ENCODE results near the gene SCUBE3.

SCUBE3 gene

DNA sequence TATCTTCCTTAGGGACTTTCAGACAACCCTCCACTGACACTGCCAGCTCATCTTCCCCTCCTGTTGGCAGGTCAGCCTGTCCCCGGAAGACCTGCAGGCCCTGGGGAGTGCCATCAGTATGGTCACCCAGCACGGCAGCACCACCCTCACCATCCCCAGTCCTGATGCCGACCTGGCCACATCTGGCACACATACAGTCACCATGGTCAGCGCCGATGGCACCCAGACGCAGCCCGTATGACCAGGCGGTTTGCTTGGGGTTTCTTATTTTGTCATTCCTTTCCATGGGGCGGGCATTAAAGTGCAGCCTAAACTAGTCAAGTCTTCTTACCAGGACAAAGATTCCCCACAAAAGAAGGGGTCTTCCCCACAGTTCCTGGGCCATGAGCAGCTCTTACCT, 79.9 kb downstream of the SCUBE3 start:
- ChIA-PET CTCF (interaction anchor here (0.6 to 13.4 kb wide), 24 partner anchors 9 to 204 kb away, joined by 3 to 198 read pairs (median 3); partner anchors contain the start of genes FANCE, PPARD, RPL10A and ZNF76), POLR2A (interaction anchor here (0.5 kb wide), 1 partner anchor 14 kb away, joined by 3 read pairs; no protein-coding TSS in a partner anchor)
- DNase-seq (ENCODE audit: extremely low spot score), result no peak
- TF ChIP-seq, protein P1, sequence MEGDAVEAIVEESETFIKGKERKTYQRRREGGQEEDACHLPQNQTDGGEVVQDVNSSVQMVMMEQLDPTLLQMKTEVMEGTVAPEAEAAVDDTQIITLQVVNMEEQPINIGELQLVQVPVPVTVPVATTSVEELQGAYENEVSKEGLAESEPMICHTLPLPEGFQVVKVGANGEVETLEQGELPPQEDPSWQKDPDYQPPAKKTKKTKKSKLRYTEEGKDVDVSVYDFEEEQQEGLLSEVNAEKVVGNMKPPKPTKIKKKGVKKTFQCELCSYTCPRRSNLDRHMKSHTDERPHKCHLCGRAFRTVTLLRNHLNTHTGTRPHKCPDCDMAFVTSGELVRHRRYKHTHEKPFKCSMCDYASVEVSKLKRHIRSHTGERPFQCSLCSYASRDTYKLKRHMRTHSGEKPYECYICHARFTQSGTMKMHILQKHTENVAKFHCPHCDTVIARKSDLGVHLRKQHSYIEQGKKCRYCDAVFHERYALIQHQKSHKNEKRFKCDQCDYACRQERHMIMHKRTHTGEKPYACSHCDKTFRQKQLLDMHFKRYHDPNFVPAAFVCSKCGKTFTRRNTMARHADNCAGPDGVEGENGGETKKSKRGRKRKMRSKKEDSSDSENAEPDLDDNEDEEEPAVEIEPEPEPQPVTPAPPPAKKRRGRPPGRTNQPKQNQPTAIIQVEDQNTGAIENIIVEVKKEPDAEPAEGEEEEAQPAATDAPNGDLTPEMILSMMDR (IDR thresholded peaks at IDR 0.05; ENCODE audit: control extremely low read depth, extremely low read depth, low read depth, missing control alignments), result no peak

DNA sequence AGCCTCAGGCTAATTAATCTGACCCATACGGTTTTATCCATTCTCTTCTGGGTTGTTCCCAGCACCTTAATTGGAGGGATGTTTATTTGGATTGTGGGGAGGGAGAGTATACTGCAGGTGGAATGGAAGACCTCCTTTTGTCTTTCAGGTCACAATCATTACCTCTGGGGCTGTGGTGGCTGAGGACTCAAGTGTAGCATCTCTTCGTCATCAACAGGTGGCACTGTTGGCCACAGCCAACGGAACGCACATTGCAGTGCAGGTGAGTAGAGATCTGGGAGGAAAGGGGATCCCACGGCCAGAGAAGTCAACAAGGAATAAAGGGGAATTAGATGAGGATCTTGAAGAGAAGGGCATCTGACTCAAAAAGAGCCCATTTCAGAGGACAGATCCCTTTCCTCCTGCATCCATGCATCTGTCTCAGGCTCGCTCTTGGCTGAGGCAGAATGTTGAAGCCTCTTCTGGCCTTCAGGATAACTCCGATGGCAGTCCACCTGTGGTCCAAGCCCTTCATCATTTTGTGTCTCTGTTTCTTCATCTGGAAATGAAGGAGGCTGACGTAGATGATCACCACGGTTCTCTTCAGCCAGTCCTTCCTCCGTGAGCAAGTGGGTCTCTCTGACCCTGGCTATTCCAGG, 80.7 kb downstream of the SCUBE3 start:
- peak; percentile 74 for DNase-seq (ENCODE audit: extremely low spot score)
- ChIA-PET POLR2A (no interaction called here), CTCF (interaction anchor here (0.6 to 13.4 kb wide), 22 partner anchors 9 to 204 kb away, joined by 3 to 198 read pairs (median 4); partner anchors contain the start of genes FANCE, PPARD, RPL10A and ZNF76)
- TF ChIP-seq, protein P1 (IDR thresholded peaks at IDR 0.05; ENCODE audit: control extremely low read depth, extremely low read depth, low read depth, missing control alignments), result peak; percentile 81

DNA sequence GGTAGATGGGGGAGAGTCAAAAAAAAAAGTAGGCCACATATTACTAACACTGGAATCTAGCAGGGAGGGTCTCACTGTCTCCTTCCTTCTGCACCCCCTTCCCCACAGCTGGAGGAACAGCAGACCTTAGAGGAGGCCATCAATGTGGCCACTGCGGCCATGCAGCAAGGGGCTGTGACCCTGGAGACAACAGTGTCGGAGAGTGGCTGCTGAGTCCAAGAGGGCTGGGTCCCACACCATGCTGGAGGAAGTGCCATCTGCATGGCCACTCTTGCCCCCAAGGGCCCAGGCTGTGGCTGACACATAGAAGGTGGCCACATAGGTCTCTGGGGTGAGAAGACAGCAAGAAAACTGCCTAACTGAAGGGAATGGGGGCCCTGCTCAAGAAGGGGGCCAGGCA, 81.3 kb downstream of the SCUBE3 start:
- no peak for DNase-seq (ENCODE audit: extremely low spot score)
- ChIA-PET POLR2A (no interaction called here), CTCF (interaction anchor here (1.2 to 13.4 kb wide), 10 partner anchors 8 to 259 kb away, joined by 3 to 198 read pairs (median 6); partner anchors contain the start of genes FANCE and PPARD)
- TF ChIP-seq, protein P1 (IDR thresholded peaks at IDR 0.05; ENCODE audit: control extremely low read depth, extremely low read depth, low read depth, missing control alignments), result no peak

DNA sequence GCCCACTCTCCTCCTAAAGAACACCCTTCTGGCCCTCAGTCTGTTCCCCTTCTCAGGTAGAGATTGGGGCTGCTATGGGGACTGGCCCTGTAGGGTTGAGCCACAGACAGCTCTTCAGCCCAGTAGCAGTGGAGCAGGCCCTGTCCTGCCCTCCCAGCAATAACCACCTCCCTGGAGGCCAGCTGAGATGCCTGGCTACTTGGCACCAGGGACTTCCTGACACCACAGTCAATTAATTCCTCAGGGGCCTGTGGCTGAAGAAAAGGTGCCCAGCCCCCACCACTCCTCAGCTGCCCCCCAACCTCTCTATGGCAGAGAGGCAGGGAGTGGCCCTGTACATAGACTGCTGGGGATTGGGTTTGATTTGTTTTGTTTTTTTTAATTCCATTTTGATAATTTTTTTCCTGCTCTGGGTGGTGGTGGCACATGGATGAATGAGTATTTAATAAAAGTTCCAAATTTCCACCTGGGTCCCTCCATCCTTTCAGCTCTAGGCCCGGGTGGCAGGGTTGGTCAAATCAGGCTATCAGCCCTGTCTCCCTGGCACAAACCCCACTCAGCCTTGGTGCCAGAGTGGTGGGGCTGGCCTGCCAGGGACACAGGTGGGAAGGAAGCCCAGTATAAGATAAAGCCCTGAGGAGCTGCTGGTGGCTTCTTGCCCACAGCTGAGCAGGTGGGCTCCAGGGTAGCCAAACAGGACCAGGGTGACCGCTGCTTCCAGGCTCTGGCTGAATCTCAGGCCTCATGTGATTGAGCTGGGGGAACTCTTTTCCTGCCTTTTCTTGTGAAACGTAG, 82.0 kb downstream of the SCUBE3 start:
- DNase-seq (ENCODE audit: extremely low spot score), result no peak
- POLR2A ChIA-PET, result interaction anchor here (0.7 to 1.3 kb wide), 2 partner anchors 31 to 180 kb away, joined by 3 read pairs; no protein-coding TSS in a partner anchor
- TF ChIP-seq, protein P1 (IDR thresholded peaks at IDR 0.05; ENCODE audit: control extremely low read depth, extremely low read depth, low read depth, missing control alignments), result no peak
- CTCF ChIA-PET, result interaction anchor here (1.2 to 13.4 kb wide), 19 partner anchors 8 to 440 kb away, joined by 3 to 198 read pairs (median 5); partner anchors contain the start of genes FANCE, PPARD and RPL10A

- TF ChIP-seq, protein P1 (IDR thresholded peaks at IDR 0.05; ENCODE audit: control extremely low read depth, extremely low read depth, low read depth, missing control alignments), result no peak
- no peak for DNase-seq (ENCODE audit: extremely low spot score)
- POLR2A ChIA-PET, result interaction anchor here (1.3 kb wide), 1 partner anchor 33 kb away, joined by 3 read pairs; no protein-coding TSS in a partner anchor
- CTCF ChIA-PET, result interaction anchor here (0.7 to 13.4 kb wide), 25 partner anchors 10 to 439 kb away, joined by 3 to 198 read pairs (median 3); partner anchors contain the start of genes FANCE, PPARD and RPL10A
Observed at GRCh38 chr6:35296931-35297600, 83.3 kb downstream of the SCUBE3 start.

Data from GM10248 (cell line).